ENCODE results near the gene RUNX2.
A peak's percentile ranks its signal among the peaks of the same experiment; 100 is the strongest.
"Not testable (repeated sequence)": the region's sequence is repeated elsewhere in the genome, so short reads cannot be mapped to it uniquely, and the experiment has no call there.

The RUNX2 gene

GRCh38 chr6:45462190-45463134 lies 134.3 kb downstream of the RUNX2 start:
- DNase-seq: no peak

- no peak for DNase-seq
Observed at GRCh38 chr6:45464685-45465084, 136.6 kb downstream of the RUNX2 start.

- no peak for DNase-seq
Observed at GRCh38 chr6:45466686-45467085, 138.6 kb downstream of the RUNX2 start.

- not testable (repeated sequence) for DNase-seq
Observed at GRCh38 chr6:45467417-45467816, 139.3 kb downstream of the RUNX2 start.

- no peak for DNase-seq
Observed at GRCh38 chr6:45467853-45468252, 139.7 kb downstream of the RUNX2 start.

- no peak for DNase-seq
Observed at GRCh38 chr6:45469663-45470062, 141.5 kb downstream of the RUNX2 start.

- DNase-seq: no peak
Observed at GRCh38 chr6:45470131-45470738, 142.1 kb downstream of the RUNX2 start.

GRCh38 chr6:45472382-45472781 lies 144.3 kb downstream of the RUNX2 start:
- DNase-seq: no peak

- DNase-seq: no peak
Observed at GRCh38 chr6:45473121-45473993, 145.2 kb downstream of the RUNX2 start.

GRCh38 chr6:45474376-45474775 lies 146.2 kb downstream of the RUNX2 start:
- no peak for DNase-seq

GRCh38 chr6:45476341-45476740 lies 148.2 kb downstream of the RUNX2 start:
- DNase-seq: no peak

- DNase-seq: no peak
Observed at GRCh38 chr6:45477278-45477677, 149.1 kb downstream of the RUNX2 start.

GRCh38 chr6:45477790-45478189 lies 149.7 kb downstream of the RUNX2 start:
- DNase-seq: no peak

GRCh38 chr6:45478240-45478639 lies 150.1 kb downstream of the RUNX2 start:
- no peak for DNase-seq

- DNase-seq: no peak
Observed at GRCh38 chr6:45479834-45480751, 152.0 kb downstream of the RUNX2 start.

GRCh38 chr6:45480752-45481415 lies 152.8 kb downstream of the RUNX2 start:
- DNase-seq: no peak

GRCh38 chr6:45483021-45483420 lies 154.9 kb downstream of the RUNX2 start:
- DNase-seq: no peak

- DNase-seq: no peak
Observed at GRCh38 chr6:45483501-45483900, 155.4 kb downstream of the RUNX2 start.

GRCh38 chr6:45486736-45487135 lies 158.6 kb downstream of the RUNX2 start:
- DNase-seq: no peak

GRCh38 chr6:45487645-45488044 lies 159.5 kb downstream of the RUNX2 start:
- no peak for DNase-seq

GRCh38 chr6:45488269-45488668 lies 160.1 kb downstream of the RUNX2 start:
- no peak for DNase-seq

- DNase-seq: peak; percentile 22
Observed at GRCh38 chr6:45488889-45489288, 160.8 kb downstream of the RUNX2 start.
